Right lobe of liver (tissue), 4 donors: ENCODE data around the gene ZC3H12C.

Experiments used
- POLR2A ChIP-seq: fragments of 450-650 bp; IDR thresholded peaks from one replicate; pipeline ENCODE4 v1.6.1; 2017; ENCODE audit warnings: antibody characterized with exemption, mild to moderate bottlenecking
- TF ChIP-seq, protein P1 (sequence below), 4 donors: fragments of 200-600 bp in 3 of 4; fragments of 450-650 bp in 1 of 4; IDR thresholded peaks; one replicate each; pipeline versions ENCODE4 v1.5.1 to v1.8.0; 2016 to 2022; ENCODE audit warnings: antibody characterized with exemption in 4 of 4, mild to moderate bottlenecking in 2 of 4
- donor health status: DM: no; HTN: no; CAD: no.
- donor health status: DM: no; HTN: no; CAD: no.
- donor health status: DM: no; HTN: yes; CAD: no.

DNA sequence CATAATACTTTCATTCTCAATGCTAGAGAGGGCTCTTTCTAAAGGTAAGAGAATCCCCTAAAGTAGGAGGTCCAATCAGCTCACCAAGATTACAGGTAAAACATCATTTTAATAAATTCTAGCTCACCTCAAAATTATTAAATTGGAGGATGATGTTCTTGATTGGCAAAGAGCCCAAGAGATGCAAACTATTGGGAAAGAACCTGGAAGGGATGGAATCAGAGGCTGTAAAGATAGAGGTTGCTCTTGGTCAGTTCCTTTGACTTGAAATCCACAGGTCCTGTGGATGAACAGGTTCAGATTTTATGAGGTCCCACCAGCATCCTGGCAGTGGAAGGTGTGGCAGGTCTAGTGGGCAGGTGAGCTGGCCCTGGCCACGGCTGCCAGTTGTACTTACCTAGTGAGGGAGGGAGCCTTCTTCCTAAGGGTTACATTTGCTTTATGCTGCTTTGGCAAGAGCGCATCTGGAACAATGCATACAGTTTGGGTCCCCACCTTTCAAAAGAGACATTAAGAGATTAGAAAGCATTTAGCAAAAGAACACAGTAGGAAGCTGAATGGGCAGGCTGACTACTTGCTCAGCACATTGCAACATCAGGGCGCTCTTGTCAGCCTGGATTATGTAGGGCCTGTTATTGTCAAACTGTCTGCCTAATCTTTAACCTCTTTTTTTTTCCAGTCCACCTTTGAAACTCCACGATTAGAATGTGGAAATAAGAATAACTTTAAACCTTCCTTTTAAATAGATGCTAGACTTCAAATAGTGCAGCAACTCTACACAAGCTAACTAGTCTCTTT lies 106.2 kb downstream of the ZC3H12C start:
- TF ChIP-seq, protein P1, sequence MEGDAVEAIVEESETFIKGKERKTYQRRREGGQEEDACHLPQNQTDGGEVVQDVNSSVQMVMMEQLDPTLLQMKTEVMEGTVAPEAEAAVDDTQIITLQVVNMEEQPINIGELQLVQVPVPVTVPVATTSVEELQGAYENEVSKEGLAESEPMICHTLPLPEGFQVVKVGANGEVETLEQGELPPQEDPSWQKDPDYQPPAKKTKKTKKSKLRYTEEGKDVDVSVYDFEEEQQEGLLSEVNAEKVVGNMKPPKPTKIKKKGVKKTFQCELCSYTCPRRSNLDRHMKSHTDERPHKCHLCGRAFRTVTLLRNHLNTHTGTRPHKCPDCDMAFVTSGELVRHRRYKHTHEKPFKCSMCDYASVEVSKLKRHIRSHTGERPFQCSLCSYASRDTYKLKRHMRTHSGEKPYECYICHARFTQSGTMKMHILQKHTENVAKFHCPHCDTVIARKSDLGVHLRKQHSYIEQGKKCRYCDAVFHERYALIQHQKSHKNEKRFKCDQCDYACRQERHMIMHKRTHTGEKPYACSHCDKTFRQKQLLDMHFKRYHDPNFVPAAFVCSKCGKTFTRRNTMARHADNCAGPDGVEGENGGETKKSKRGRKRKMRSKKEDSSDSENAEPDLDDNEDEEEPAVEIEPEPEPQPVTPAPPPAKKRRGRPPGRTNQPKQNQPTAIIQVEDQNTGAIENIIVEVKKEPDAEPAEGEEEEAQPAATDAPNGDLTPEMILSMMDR (IDR thresholded peaks at IDR 0.05): no peak
- TF ChIP-seq POLR2A: no peak
